Left lobe of liver (tissue), 2 donors: ENCODE results near the gene TDRD10. TPM values are rescaled to one million over a fixed set of nuclear protein-coding genes. Genes with fewer than 3 reads are reported as not detected.

ENCODE experiments used
- ATAC-seq: fragments of 200-7000 bp; cut with Tn5 transposase; one replicate; pipeline ENCODE4 v1.9.1; 2020; ENCODE audit warnings: mild to moderate bottlenecking, moderate library complexity
- DNase-seq: peaks from one replicate; pipeline ENCODE4 v3.0.0-alpha.2; 2020; ENCODE audit warnings: low spot score
- total RNA-seq: library from RNA; stranded (reverse); gene quantifications from one replicate; pipeline ENCODE4 v1.2.1, GENCODE V29; 2021
- donor health status: DM: no; HTN: no; CAD: no; lungs with moderate emphysema.
- donor health status: DM: no; HTN: yes; CAD: no.

Gene TDRD10
- total RNA-seq, 1 donor from 2014 or later = 2.2 TPM

DNA sequence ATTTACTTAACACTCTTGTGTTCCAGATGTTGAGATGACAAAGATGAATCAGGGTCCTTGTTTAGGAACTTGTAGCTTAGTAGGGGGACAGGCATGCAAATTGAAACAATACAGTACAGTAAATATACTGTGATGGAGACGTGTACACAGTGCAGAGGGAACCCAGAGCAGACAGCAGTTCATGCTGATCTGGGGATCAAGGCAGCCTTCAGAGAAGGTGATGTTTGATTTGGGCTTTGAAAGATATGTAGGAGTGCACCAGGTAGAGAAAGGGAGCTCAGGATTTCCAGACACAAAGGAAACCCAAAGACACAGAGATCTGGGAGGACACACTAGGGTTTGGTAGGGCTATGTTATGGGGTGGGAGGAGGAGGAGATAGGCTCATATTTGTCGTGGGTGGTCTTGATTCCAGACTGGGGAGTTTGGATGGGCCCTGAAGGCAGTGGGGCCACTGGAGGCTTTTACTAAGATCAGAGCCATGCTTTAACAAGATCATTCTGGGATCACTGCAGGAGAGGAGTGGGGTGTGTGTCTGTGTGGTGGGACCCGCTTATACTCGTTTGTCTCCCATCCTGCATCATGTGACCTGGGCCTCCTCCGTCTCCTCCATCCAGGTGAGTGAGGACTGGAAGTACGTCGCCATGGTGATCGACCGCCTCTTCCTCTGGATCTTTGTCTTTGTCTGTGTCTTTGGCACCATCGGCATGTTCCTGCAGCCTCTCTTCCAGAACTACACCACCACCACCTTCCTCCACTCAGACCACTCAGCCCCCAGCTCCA lies 73.3 kb downstream of the TDRD10 start:
- ATAC-seq (no peak), DNase-seq (no peak)

DNA sequence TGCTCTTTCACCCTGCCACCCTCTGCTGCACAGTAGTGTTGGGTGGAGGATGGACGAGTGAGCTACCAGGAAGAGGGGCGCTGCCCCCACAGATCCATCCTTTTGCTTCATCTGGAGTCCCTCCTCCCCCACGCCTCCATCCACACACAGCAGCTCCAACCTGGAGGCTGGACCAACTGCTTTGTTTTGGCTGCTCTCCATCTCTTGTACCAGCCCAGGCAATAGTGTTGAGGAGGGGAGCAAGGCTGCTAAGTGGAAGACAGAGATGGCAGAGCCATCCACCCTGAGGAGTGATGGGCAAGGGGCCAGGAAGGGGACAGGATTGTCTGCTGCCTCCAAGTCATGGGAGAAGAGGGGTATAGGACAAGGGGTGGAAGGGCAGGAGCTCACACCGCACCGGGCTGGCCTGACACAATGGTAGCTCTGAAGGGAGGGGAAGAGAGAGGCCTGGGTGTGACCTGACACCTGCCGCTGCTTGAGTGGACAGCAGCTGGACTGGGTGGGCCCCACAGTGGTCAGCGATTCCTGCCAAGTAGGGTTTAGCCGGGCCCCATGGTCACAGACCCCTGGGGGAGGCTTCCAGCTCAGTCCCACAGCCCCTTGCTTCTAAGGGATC lies 74.0 kb downstream of the TDRD10 start:
- ATAC-seq = peak; percentile 12
- no peak for DNase-seq

DNA sequence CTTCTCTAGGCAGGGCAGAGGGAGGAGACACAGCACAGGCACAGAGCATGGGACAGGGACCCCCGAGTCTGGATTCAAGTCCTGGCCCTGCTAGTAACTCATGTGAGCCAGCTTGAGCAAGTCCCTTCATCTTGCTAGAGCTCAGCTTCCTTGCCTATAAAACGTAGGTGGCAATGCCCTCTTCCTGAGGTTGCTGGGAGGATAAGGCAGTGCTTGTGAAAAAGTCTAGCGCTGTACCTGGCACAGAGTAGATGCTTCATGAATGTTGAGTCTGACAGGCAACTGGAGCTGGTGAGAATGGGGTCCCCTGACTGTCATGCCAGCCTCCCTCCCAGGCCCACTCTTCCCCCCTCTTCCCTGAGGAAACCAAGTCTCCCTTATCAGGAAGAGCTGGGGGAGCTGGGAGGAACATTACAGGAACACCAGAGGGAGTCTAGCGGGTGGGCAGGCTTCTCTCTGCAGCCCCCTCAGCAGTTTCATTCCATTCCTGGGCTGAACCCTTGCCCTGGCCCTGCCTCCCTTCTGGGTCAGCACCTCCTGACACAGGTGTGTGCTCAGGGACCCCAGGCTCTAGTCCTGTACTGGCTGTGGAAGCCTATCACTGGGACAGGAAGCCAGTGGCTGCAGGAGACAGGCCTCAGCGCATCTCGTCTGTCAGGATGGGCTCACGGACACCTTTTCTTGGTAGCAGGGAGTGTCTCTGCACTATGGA lies 75.5 kb downstream of the TDRD10 start:
- ATAC-seq = peak; percentile 6
- no peak for DNase-seq

DNA sequence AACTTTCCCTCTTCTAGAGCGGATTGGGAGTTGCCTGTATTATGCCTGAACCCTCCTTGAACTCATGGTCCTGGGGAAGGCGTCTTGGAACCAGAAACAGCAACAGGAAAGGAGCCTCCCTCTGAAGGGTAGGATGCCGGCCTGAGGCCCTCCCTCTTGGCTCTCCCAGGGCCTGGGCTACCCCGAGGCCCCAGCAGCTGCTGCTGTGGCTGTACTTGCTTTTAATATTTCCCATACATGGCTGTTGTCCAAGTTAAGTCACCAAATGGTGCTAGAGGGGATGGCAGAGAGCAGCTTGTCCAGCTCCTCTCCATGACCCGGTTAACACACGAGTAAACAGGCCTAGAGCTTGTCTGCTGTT lies 76.0 kb downstream of the TDRD10 start:
- DNase-seq (no peak), ATAC-seq (peak; percentile 33)

DNA sequence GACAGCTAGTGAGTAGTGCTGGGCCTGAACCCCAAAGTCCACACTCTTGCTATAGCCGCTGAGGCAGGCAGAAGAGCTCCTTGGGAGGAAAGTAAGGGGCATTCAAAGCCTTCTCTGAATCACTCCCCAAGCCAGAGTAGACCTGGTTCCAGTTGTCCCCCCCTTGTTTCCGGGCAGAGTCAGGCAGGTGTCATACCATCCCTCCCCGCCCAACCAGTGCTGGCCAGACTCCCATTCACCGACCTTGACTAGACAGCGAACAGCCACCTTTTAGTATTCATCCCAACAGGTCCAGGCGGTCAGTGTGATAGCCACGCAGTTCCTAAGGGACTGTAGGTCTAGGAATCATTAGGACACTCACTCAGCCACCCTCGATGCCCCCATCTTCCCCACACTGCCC lies 77.4 kb downstream of the TDRD10 start:
- no peak for DNase-seq

DNA sequence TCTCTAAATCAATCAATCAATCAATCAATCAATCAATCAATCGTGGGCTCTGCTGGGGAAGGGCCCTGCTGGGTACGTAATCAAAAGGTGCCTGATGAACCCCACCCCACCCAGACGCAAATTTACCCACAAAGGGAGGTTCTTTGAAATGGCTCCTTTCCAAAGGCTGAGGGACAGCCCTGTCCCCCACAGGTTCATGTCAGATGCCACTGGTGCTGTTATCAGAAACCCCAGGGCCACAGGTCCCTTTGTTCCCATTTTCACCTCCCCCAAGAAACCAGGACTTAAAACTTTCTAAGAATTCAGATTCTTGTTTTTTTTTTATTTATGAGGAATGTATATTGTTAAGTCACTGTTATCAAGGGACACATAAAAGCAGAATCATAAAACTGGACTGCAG lies 79.7 kb downstream of the TDRD10 start:
- ATAC-seq = no peak

More for the DNA sequence above, 77.4 kb downstream of the TDRD10 start:
- ATAC-seq = no peak

DNA sequence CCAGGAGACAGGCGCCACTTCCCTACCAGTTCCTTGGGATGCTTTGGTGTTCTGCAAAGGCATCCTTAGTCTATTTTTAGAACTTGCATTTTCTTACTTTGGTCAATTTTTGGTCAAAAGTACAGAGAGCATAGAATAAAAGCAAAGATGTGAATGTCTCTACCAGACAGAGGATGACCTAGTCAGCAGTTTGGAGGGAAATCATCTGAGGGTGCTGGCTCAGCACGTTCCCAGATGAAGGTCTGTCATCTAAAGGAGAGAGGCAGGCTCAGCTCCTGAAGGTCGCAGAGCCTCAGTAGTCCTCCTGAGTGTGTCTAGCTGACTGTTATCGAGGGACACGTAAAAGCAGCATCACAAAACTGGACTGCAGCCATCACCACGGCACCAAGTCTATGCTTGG lies 80.9 kb downstream of the TDRD10 start:
- DNase-seq (no peak), ATAC-seq (no peak)

More for the DNA sequence above, 79.7 kb downstream of the TDRD10 start:
- DNase-seq = no peak

DNA sequence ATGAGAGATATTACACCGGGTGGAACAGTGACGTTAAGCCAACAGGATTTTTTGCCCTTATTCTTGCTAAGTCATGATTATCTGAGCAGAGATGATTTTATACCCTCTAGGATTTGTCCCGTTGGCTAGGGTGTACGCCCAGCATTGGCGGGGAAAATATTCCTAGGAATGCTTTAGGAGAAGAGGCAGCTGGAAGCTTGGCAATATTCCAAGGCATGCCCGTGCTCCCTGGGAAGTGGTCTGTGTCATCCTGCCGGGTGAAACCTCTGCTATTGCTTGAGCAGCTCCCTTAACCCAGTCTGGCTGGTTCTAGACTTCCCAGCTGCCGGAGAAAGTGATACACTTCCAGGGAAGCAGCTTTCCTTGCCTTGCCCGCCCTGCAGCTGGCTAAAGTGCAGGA lies 81.8 kb downstream of the TDRD10 start:
- DNase-seq (no peak), ATAC-seq (no peak)

DNA sequence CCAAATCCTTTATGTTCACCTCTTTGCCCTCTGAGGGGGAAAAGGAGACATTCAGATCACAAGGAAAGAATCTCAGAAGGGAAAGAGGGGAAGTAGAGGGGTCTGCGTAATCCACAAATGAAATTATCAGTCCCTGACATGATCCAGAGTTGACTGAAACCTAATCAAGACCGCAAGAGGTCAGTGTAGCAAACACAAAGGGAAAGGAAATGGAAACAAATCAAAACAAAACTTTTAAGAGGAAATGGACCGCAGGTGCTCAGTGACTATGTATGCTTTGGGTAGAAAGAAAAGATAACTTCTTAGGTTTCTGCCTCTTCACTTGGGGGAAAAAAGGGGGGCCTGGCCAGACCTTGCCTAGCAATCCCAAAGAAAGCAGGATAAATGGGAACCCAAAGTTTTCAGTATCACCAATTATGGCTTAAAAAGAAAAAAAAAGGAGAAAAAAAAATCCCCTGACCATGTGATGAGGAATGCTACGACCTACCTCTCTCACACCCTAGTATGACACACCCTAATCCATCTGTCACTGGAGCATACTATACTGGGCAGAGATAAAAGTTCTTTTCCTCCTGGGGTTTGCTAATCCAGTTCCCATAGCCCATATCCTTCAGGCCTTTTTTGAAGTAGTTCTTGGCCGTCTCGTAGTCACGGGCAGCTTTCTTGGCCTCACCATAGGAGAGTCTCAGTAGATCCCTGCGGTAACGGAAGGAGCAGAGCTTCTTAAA lies 82.4 kb downstream of the TDRD10 start:
- DNase-seq = no peak
- ATAC-seq = no peak

DNA sequence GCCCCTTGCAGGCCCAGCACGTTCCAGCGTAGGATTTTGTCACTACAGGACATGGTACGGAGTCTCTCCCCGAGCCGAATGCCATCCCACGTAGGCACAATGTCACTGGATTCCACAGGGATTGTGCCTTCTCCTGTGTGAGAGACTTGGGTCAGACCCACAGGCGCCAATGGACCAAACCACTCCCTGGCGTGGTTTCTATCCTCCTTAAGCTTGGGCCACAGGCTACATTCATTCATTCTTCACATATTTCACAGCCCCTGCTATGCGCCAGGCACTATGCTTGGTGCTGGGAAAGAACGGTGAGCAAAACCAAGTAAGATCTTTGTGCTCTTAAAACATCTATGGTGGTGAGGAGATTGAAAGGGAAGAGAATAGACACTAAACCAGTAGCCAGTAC lies 84.2 kb downstream of the TDRD10 start:
- ATAC-seq (no peak), DNase-seq (no peak)

DNA sequence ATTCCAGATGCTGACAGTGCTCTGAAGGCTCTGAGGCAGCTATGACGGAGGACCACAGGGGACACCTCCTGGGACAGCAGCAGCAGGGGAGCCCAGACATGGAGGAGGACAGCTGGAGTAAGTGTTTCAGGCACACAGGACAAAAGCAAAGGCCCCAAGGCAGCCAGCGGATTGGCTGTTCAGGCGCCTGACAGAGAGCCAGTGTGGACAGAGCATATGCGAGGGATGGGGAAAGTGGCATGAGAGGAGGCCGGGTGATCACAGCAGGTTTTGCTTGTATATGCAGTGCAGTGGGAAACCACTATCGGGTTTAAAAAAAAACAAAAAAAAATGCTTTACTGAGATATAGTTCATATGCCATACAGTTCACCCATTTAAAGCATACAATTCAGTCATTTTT lies 84.6 kb downstream of the TDRD10 start:
- no peak for ATAC-seq
- no peak for DNase-seq

DNA sequence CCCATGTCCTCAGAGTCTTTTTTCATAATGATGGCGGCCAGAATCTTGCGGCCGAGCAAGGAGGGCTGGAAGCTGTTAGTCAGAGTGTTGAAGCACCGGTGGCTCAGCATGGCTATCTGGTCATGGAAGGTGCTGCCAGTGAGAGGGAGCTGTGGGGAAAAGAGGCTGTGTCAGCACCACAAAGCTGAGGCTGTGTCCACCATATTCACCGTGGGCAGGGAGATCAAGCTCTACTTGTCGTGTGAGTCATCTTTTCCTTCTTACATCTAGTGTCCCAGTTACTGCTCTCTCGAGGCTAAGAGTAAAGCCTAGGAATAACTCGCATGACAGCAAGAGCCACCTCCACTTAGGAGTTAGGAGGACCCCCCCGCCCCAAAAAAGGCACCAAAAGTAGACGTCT lies 87.8 kb downstream of the TDRD10 start:
- no peak for DNase-seq
- no peak for ATAC-seq

DNA sequence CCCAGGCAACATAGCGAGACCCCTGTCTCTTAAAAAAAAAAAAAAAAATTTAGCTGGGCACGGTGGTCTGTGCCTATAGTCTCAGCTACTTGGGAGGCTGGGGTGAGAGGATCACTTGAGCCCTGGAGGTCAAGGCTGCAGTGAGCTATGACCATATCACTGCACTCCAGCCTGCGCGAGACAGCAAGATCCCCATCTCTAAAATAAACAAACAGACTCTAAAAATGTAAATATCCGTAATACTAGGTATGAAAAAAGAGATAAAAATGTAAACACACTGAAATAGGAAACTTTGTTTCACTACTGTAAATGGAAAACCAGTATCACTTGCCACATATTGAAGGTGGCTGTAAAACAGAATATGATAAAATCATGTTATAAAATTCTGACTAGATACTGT lies 88.7 kb downstream of the TDRD10 start:
- ATAC-seq (no peak), DNase-seq (no peak)

DNA sequence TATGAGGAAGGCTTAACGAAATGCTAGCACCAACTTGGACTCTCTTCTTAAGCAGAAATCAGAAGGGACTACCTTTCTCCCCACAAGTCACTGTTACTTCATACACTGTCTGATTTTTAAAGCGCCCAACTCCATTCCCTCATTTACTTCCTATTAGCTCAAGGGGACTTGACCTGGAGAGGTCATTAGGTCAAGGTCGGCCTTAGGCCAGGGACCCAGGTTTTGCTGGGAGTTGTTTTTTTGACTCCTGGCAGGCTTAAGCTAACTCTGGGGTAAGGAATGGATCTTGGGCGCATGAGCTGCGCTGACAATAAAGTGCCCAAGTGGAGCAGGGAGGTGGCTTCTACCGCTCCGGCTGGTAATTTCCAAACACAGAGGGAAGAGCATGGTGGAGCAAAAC lies 89.2 kb downstream of the TDRD10 start:
- ATAC-seq (no peak), DNase-seq (no peak)

DNA sequence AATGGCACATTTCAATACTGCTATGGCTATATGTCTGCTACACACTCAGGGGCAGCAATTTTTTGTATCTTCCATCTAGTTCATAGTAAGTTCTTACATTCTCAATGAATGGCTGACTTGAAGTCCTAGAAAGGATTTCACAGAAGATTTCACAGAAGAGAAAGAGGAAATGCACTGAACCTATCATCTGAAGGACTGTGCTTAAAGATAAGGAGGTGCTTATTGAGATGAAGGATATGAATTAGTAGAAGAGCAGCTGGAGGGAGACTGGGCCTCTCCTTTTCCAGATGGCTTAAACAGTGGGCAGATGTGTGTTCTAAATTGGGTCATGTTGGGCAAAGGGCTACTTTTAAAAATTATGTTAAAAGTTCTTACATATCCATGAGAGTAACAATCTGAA lies 91.4 kb downstream of the TDRD10 start:
- DNase-seq (no peak), ATAC-seq (no peak)

DNA sequence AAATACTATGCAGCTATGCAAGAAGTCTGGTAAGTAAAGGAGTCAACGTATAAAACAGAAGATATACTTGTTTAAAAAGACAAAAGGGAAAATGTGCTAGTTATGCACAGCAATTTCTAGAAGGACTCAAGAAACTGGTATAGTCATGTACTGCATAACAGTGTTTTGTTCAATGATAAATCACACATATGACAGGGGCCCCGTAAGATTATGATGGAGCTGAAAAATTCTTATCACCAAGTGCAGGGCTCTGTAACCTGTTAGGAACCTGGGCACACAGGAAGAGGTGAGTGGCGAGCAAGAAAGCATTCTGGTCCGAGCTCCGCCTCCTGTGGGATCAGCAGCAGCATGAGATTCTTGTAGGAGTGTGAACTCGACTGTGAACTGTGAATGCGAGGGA lies 92.8 kb downstream of the TDRD10 start:
- ATAC-seq = no peak

DNA sequence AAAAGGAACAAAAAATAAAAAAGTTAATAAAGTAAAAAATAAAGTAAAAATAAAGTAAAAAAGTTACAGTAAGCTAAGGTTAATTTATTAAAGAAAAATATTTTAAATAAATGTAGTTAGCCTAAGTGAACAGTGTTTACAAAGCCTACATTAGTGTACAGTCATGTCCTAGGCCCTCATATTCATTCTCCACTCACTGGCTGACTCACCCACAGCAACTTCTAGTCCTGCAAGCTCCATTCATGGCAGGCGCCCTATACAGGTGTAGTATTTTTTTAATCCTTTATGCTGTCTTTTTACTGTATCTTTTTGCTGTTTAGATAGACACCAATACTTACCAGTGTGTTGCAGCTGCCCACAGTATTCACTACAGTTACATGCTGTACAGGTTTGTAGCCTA lies 93.6 kb downstream of the TDRD10 start:
- DNase-seq (no peak), ATAC-seq (no peak)

More for the DNA sequence above, 92.8 kb downstream of the TDRD10 start:
- DNase-seq = no peak
